GM19395 (cell line): Measurements from ENCODE around the gene PHF20.
"Not testable (repeated sequence)": the region's sequence is repeated elsewhere in the genome, so short reads cannot be mapped to it uniquely, and the experiment has no call there.

Experiments used
- ATAC-seq: cut with Tn5 transposase; IDR thresholded peaks from one replicate; pipeline ENCODE4 v1.9.1; 2021; ENCODE audit warnings: mild to moderate bottlenecking, moderate library complexity; ENCODE audit not compliant: unreplicated experiment

PHF20 gene

GRCh38 chr20:35959291-35959690 lies 187.5 kb downstream of the PHF20 start:
- ATAC-seq = not testable (repeated sequence)

GRCh38 chr20:35963878-35964277 lies 192.1 kb downstream of the PHF20 start:
- ATAC-seq = no peak

- no peak for ATAC-seq
These were observed 196.3 kb downstream of the PHF20 start, which contains the start of gene CNBD2 for GRCh38 chr20:35967979-35968640. Gene CNBD2 (plus strand): TSS chr20:35968590. CDS start chr20:35968763, 173 bp downstream.

GRCh38 chr20:35968930-35969329 lies 197.1 kb downstream of the PHF20 start:
- no peak for ATAC-seq

- no peak for ATAC-seq
These were observed 200.2 kb downstream of the PHF20 start for GRCh38 chr20:35971981-35972380.

- ATAC-seq = no peak
These were observed 200.6 kb downstream of the PHF20 start for GRCh38 chr20:35972462-35972861.

- ATAC-seq = no peak
These were observed 202.4 kb downstream of the PHF20 start for GRCh38 chr20:35974256-35974655.

- ATAC-seq = no peak
These were observed 204.0 kb downstream of the PHF20 start for GRCh38 chr20:35975576-35976373.

GRCh38 chr20:35978041-35978513 lies 206.3 kb downstream of the PHF20 start:
- no peak for ATAC-seq

- no peak for ATAC-seq
These were observed 207.7 kb downstream of the PHF20 start for GRCh38 chr20:35979544-35979943.

GRCh38 chr20:35981969-35982368 lies 210.2 kb downstream of the PHF20 start:
- ATAC-seq = no peak

GRCh38 chr20:35984382-35984781 lies 212.6 kb downstream of the PHF20 start:
- ATAC-seq = no peak

- no peak for ATAC-seq
These were observed 214.0 kb downstream of the PHF20 start for GRCh38 chr20:35985806-35986205.

- no peak for ATAC-seq
These were observed 217.2 kb downstream of the PHF20 start for GRCh38 chr20:35988910-35989463.

GRCh38 chr20:35991142-35991771 lies 219.4 kb downstream of the PHF20 start:
- ATAC-seq = no peak

GRCh38 chr20:35992713-35993335 lies 221.0 kb downstream of the PHF20 start:
- ATAC-seq = no peak

GRCh38 chr20:35994994-35995453 lies 223.2 kb downstream of the PHF20 start:
- no peak for ATAC-seq

GRCh38 chr20:35996492-35996891 lies 224.7 kb downstream of the PHF20 start:
- not testable (repeated sequence) for ATAC-seq
